Chondrocyte (in vitro differentiated cells): Measurements from ENCODE around the gene HMGXB3. TPM values are rescaled to one million over a fixed set of nuclear protein-coding genes. Genes with fewer than 3 reads are reported as not detected.

ENCODE experiments used
- DNase-seq: peaks from one replicate; pipeline ENCODE4 v3.0.0; 2021; ENCODE audit warnings: mixed read lengths, low spot score
- H3K27ac Mint-ChIP-seq: one replicate; pipeline ENCODE4 v1.8.0; 2021; ENCODE audit warnings: mild to moderate bottlenecking, moderate library complexity, mixed read lengths; ENCODE audit not compliant: unreplicated experiment
- H3K27me3 Mint-ChIP-seq: 2 replicates; pipeline ENCODE4 v1.8.0; 2021; ENCODE audit warnings: low read depth, mixed read lengths
- H3K36me3 Mint-ChIP-seq: 2 replicates; pipeline ENCODE4 v1.8.0; 2021; ENCODE audit warnings: low read depth, mixed read lengths
- H3K4me1 Mint-ChIP-seq: 2 replicates; pipeline ENCODE4 v1.8.0; 2021; ENCODE audit warnings: low read depth, mild to moderate bottlenecking, mixed read lengths
- H3K4me3 Mint-ChIP-seq: one replicate; pipeline ENCODE4 v1.8.0; 2021; ENCODE audit warnings: mild to moderate bottlenecking, moderate library complexity, mixed read lengths; ENCODE audit not compliant: unreplicated experiment
- H3K9me3 Mint-ChIP-seq: 2 replicates; pipeline ENCODE4 v1.8.0; 2021; ENCODE audit warnings: low read depth, mixed read lengths
- CTCF ChIP-seq: fragments of 200-600 bp; sonication (generic); IDR thresholded peaks from 2 replicates; pipeline ENCODE4 v1.5.0; 2021; ENCODE audit warnings: antibody characterized with exemption, mild to moderate bottlenecking, moderate library complexity
- total RNA-seq: library from RNA; stranded (reverse); gene quantifications from 3 replicates; pipeline ENCODE4 v1.2.1, GENCODE V29; 2021

HMGXB3 gene
- total RNA-seq, 1 donor from 2014 or later: 44.2 TPM

- peaks cover 23% of the 10 kb centered on the region for H3K4me1 Mint-ChIP-seq
- H3K9me3 Mint-ChIP-seq: no peaks in the 10 kb centered on the region
- no peaks in the 10 kb centered on the region for H3K27me3 Mint-ChIP-seq
- no peak for DNase-seq
- H3K36me3 Mint-ChIP-seq: peaks cover 3% of the 10 kb centered on the region
- H3K27ac Mint-ChIP-seq: no peak overlapping the region
- no peak overlapping the region for H3K4me3 Mint-ChIP-seq
- TF ChIP-seq CTCF: no peak
Observed at GRCh38 chr5:149993471-149993870, 7.1 kb upstream of the HMGXB3 start.

DNA sequence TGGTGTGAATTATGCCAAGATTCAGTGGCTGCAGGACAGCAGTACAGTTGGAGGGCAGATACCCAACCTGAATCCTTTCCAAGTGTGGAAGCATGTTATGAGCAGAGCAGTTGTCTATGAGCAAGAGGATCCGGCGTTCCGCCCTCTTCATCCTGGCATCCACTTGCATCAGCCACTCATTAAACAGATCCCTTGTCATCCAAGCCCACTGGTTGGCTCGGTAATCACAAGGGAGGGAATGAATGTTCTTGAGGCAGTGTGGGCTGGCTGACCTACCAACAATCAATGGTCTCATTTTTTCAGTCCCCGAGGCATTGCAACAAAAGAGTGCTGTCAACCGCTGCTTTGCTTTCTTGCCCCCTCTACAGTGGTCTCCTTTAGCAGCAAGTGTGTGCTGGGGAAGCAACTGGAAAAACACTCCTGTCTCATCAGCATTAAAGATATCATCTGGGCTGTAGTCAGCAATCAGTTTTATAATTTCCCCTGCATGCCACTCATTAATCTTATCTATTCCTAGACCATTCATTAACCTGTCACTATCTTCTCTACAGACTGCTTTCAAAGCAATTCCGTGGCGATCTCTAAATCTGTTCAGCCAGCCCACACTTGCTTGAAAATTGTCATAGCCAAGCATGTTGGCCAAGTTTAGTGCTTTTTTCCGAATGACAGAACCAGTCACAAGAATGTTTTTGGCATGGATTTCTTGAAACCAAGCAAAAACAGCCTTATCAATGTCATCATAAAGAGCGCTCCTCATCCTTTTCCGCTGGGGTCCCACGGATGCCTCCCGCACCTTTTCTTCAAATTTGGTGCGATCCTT lies 4.9 kb upstream of the HMGXB3 start:
- DNase-seq: no peak
- Mint-ChIP-seq H3K4me3 (no peak overlapping the region), H3K27me3 (no peaks in the 10 kb centered on the region)

DNA sequence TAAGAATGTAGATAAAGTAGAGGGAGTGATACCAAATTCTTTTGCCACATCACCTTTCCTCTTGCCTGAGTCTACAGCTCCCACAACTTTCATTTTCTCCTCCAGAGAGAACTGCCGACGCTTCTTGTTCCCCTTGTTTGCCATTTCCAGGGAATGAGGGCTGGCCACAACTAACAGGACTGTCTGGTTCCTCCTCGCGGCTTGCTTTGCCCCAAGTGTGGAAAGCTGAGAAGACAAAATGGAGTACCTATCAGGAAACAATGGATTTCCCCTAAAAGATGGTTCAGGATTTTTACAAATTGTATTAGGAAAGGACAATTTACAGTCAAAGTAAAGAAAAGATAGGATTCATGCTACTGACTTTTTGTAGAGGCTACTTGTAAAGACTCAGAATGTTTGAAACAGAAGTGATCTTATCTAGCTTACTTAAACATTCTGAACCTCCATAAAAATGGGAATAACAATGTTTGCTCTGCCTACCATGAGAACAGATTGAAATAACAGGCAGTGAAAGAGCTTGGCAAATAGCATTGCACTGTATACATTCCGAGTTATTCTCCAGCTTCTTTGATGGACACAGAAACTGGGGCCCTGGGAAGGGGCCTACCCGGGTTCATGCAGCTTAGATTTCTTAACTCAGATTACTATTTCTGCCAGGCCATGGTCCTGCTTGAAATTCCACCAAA lies 4.2 kb upstream of the HMGXB3 start:
- Mint-ChIP-seq H3K9me3 (no peaks in the 10 kb centered on the region), H3K4me1 (peaks cover 34% of the 10 kb centered on the region), H3K36me3 (peaks cover 3% of the 10 kb centered on the region), H3K27me3 (no peaks in the 10 kb centered on the region), H3K4me3 (no peak overlapping the region), H3K27ac (no peak overlapping the region)
- TF ChIP-seq CTCF: no peak
- DNase-seq: no peak

More for the DNA sequence above, 4.9 kb upstream of the HMGXB3 start:
- TF ChIP-seq CTCF: no peak
- H3K36me3 Mint-ChIP-seq: peaks cover 3% of the 10 kb centered on the region
- H3K4me1 Mint-ChIP-seq: peaks cover 36% of the 10 kb centered on the region
- no peaks in the 10 kb centered on the region for H3K9me3 Mint-ChIP-seq
- peak overlapping the region; percentile 3 for H3K27ac Mint-ChIP-seq

- Mint-ChIP-seq H3K4me3 (no peak overlapping the region), H3K27ac (no peak overlapping the region), H3K4me1 (peaks cover 53% of the 10 kb centered on the region), H3K9me3 (no peaks in the 10 kb centered on the region), H3K36me3 (peaks cover 3% of the 10 kb centered on the region), H3K27me3 (no peaks in the 10 kb centered on the region)
- no peak for TF ChIP-seq CTCF
- no peak for DNase-seq
Observed at GRCh38 chr5:149998281-149998680, 2.3 kb upstream of the HMGXB3 start.

DNA sequence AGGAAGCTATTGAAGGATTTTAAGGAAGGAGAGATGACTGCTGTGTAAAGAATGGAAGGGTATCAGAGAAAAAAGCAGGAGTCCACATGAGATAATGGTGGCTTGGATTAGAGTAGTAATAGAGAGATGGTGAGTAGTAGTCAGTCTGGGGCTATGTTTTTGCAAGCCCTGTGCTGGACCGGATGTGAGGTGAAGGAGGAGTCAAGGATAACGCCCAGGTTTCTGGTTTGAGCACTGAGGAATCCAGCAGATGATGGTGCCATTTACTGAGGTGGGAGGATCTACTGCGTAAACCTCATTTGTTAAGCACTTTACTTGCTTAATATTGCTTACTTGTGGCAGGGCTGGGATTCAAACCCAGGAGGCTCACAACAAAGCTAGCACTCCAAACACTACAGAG lies 1.2 kb upstream of the HMGXB3 start:
- no peak for TF ChIP-seq CTCF
- H3K9me3 Mint-ChIP-seq: no peaks in the 10 kb centered on the region

More for the DNA sequence above, 1.2 kb upstream of the HMGXB3 start:
- Mint-ChIP-seq H3K36me3 (peaks cover 3% of the 10 kb centered on the region), H3K27me3 (no peaks in the 10 kb centered on the region), H3K27ac (peak overlapping the region; percentile 95), H3K4me3 (peak overlapping the region; percentile 85), H3K4me1 (peaks cover 48% of the 10 kb centered on the region)
- no peak for DNase-seq
